Keratinocyte (primary cell): ENCODE measurements around the gene WDFY2.

Source experiments
- CTCF ChIP-seq, 3 experiments: IDR thresholded peaks in 1 of 3; conservative IDR thresholded peaks in 1 of 3; optimal IDR thresholded peaks in 1 of 3; 2 replicates in 2 of 3; 3 replicates in 1 of 3; pipeline versions ENCODE3 to v1.5.1; 2011; ENCODE audit warnings: low read length in 3 of 3, mild to moderate bottlenecking in 3 of 3, moderate library complexity in 2 of 3, control low read depth in 1 of 3, inconsistent platforms in 1 of 3; ENCODE audit not compliant: insufficient read depth in 2 of 3; ENCODE audit errors: extremely low read depth in 1 of 3
- EZH2 ChIP-seq: IDR thresholded peaks from one replicate; pipeline ENCODE4 v1.6.1; 2012; ENCODE audit warnings: inconsistent platforms, mild to moderate bottlenecking, low read length, moderate library complexity

GRCh38 chr13:51745243-51745642 is 161.0 kb downstream of the WDFY2 start:
- TF ChIP-seq EZH2 (no peak), CTCF (optimal IDR thresholded peaks at IDR 0.05 in 1 of 3, IDR thresholded peaks at IDR 0.05 in 1 of 3, conservative IDR thresholded peaks at IDR 0.05 in 1 of 3; ENCODE audit: extremely low read depth in 1 of 3, insufficient read depth in 2 of 3, low read length in 3 of 3) (no peak)
